Neural crest cell (in vitro differentiated cells): ENCODE measurements around the gene ADGRG7. TPM values are rescaled to one million over a fixed set of nuclear protein-coding genes. Genes with fewer than 3 reads are reported as not detected.

Source experiments
- DNase-seq: peaks from one replicate; pipeline ENCODE4 v3.0.0; 2021; ENCODE audit warnings: low read depth, mixed read lengths, low spot score
- H3K27ac Mint-ChIP-seq: one replicate; pipeline ENCODE4 v1.8.0; 2021; ENCODE audit warnings: mild to moderate bottlenecking, mixed read lengths; ENCODE audit not compliant: unreplicated experiment
- H3K27me3 Mint-ChIP-seq: 2 replicates; pipeline ENCODE4 v1.8.0; 2021; ENCODE audit warnings: low read depth, mild to moderate bottlenecking, mixed read lengths
- H3K36me3 Mint-ChIP-seq: 2 replicates; pipeline ENCODE4 v1.8.0; 2021; ENCODE audit warnings: low read depth, mild to moderate bottlenecking, mixed read lengths
- H3K4me1 Mint-ChIP-seq: 2 replicates; pipeline ENCODE4 v1.8.0; 2021; ENCODE audit warnings: mixed read lengths
- H3K4me3 Mint-ChIP-seq: one replicate; pipeline ENCODE4 v1.8.0; 2021; ENCODE audit warnings: mild to moderate bottlenecking, mixed read lengths
- H3K9me3 Mint-ChIP-seq: 2 replicates; pipeline ENCODE4 v1.8.0; 2021; ENCODE audit warnings: mixed read lengths
- total RNA-seq: library from RNA; stranded (reverse); gene quantifications from 2 replicates; pipeline ENCODE4 v1.2.1, GENCODE V29; 2021
- TF ChIP-seq, protein P1 (sequence below): fragments of 200-600 bp; sonication (generic); conservative IDR thresholded peaks from 2 replicates; pipeline ENCODE4 v1.5.0; 2021; ENCODE audit warnings: antibody characterized with exemption, mild to moderate bottlenecking

ADGRG7 gene
- total RNA-seq, 1 donor from 2014 or later, result not detected

DNA sequence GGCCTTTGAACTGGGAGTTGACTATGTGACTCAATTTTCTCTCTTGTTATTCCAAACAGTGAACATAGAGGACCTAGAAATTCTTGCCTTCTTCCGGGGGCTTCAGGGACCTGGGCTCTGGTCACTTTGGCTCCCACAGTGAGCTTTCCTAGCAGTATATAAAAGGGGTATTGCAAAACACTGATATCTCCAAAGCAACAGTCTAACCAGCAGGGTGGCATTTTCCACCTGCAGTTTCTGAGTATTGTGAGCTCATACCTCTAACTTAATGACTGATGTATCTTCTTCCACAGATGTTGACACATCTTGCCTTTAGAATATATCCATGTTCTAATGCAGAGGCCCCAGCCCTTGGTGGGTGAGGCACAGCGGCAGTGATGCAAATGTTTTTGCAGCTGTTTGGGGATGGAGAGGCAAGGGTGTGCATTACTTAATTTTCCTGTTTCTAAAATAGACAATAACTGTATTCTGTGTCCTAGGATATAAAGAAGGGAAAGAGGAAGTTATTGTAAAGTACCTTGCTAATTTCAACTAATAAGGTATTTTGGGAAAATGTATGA, 45.7 kb upstream of the ADGRG7 start:
- Mint-ChIP-seq H3K27me3 (no peaks in the 10 kb centered on the region), H3K4me3 (no peak overlapping the region), H3K27ac (no peak overlapping the region), H3K9me3 (no peaks in the 10 kb centered on the region), H3K36me3 (no peaks in the 10 kb centered on the region), H3K4me1 (no peaks in the 10 kb centered on the region)
- TF ChIP-seq, protein P1, sequence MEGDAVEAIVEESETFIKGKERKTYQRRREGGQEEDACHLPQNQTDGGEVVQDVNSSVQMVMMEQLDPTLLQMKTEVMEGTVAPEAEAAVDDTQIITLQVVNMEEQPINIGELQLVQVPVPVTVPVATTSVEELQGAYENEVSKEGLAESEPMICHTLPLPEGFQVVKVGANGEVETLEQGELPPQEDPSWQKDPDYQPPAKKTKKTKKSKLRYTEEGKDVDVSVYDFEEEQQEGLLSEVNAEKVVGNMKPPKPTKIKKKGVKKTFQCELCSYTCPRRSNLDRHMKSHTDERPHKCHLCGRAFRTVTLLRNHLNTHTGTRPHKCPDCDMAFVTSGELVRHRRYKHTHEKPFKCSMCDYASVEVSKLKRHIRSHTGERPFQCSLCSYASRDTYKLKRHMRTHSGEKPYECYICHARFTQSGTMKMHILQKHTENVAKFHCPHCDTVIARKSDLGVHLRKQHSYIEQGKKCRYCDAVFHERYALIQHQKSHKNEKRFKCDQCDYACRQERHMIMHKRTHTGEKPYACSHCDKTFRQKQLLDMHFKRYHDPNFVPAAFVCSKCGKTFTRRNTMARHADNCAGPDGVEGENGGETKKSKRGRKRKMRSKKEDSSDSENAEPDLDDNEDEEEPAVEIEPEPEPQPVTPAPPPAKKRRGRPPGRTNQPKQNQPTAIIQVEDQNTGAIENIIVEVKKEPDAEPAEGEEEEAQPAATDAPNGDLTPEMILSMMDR, result no peak
- no peak for DNase-seq

DNA sequence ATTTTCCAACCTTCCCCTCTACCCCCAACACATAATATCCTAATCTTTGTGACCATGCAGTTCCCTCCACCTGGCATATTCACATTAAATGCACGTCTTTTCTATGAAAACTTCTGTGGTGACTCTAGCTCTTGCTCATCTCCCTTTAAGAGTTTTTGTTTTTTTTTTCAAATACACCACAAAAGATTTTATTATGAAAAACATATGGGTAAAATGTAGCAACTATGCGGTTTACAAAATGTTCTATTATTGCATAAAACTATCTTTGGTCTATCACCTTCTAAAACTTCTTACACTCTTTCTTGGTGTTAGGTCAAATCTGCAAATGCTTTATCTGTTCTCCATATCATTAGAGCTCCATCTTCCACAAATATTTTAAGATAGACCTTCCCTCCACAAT, 38.6 kb upstream of the ADGRG7 start:
- Mint-ChIP-seq H3K27ac (no peak overlapping the region), H3K36me3 (peaks cover 13% of the 10 kb centered on the region), H3K27me3 (no peaks in the 10 kb centered on the region), H3K4me3 (no peak overlapping the region), H3K9me3 (no peaks in the 10 kb centered on the region), H3K4me1 (no peaks in the 10 kb centered on the region)
- no peak for DNase-seq
- TF ChIP-seq, protein P1, result no peak

- Mint-ChIP-seq H3K36me3 (peaks cover 13% of the 10 kb centered on the region), H3K4me1 (no peaks in the 10 kb centered on the region), H3K9me3 (no peaks in the 10 kb centered on the region), H3K27ac (no peak overlapping the region), H3K4me3 (no peak overlapping the region), H3K27me3 (no peaks in the 10 kb centered on the region)
- TF ChIP-seq, protein P1, result no peak
- no peak for DNase-seq
Observed at GRCh38 chr3:100574536-100574935, 34.9 kb upstream of the ADGRG7 start.

DNA sequence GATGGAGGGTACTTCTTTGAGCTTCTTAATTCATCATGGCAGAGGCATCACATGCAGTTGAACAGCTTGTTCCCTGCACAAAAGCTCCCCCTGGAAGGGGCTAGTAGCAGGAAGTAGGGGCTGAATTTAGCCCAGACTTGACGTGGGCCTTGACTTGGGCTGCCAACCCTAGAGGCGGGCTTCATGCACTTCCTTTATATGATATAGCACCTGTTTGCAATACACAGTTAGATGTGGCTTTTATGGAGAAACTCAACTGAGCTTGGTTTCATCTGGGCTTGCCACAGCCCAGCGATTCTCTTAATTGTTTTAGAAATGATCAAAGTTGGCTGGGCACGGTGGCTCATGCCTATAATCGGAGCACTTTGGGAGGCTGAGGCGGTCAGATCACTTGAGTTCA, 33.7 kb upstream of the ADGRG7 start:
- H3K27ac Mint-ChIP-seq, result no peak overlapping the region
- peaks cover 7% of the 10 kb centered on the region for H3K36me3 Mint-ChIP-seq
- DNase-seq, result no peak
- no peaks in the 10 kb centered on the region for H3K4me1 Mint-ChIP-seq
- TF ChIP-seq, protein P1, result no peak
- no peaks in the 10 kb centered on the region for H3K27me3 Mint-ChIP-seq
- no peaks in the 10 kb centered on the region for H3K9me3 Mint-ChIP-seq
- H3K4me3 Mint-ChIP-seq, result no peak overlapping the region

DNA sequence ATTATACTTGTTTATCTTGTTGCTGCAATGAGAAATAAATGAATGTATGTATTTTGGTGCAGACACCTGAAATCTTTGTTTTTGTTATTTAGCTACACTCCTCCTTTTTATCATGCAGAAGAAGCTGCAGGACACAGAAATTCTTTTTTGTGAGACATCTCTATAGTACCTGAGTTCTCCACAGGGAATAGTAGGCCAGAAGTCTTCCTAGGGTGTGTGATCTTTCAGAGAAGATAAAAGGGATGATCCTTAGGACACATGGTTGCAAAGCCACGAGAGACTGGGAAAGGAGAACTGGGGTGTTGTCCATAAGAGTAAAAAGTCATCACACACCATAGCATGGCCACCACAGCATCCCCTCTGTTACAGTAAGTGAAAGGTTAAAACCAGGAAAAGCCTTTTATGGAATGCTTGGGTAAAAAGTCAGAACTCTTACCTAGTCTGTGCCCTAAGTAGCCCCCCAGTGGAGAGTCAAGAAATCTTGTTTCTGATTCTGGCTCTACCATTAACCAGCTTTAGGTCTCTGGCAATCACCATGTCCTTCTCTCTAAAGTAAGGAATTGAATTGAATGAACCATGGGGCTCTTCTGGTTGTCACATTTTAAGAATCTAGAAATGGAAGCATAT, 31.9 kb upstream of the ADGRG7 start:
- no peaks in the 10 kb centered on the region for H3K4me1 Mint-ChIP-seq
- DNase-seq, result no peak
- no peaks in the 10 kb centered on the region for H3K27me3 Mint-ChIP-seq
- H3K27ac Mint-ChIP-seq, result no peak overlapping the region
- TF ChIP-seq, protein P1, result no peak
- H3K4me3 Mint-ChIP-seq, result no peak overlapping the region
- H3K36me3 Mint-ChIP-seq, result peaks cover 3% of the 10 kb centered on the region
- no peaks in the 10 kb centered on the region for H3K9me3 Mint-ChIP-seq
